HCT116 (cell line): ENCODE results near the gene SMIM3. TPM values are rescaled to one million over a fixed set of nuclear protein-coding genes. Genes with fewer than 3 reads are reported as not detected.

Experiments used
- ATAC-seq: fragments of 200-7000 bp; cut with Tn5 transposase; 2 replicates; pipeline ENCODE4 v1.9.1; 2020; ENCODE audit warnings: mild to moderate bottlenecking, moderate library complexity
- BruUV-seq: library from RNA; stranded (reverse); fragments of 400-500 nt; replicated peaks from 2 replicates; lab custom pipeline; 2021; lab: Mats Ljungman, UMichigan
- CTCF ChIA-PET: fragments of 300-600 bp; sonication (Branson Sonifier 250); formaldehyde crosslinking; loops from one replicate; lab custom pipeline; 2021; ENCODE audit warnings: antibody characterized with exemption; lab: Charles Lee
- POLR2A ChIA-PET: fragments of 300-600, 350-600 bp; sonication (Branson Sonifier 250); formaldehyde crosslinking; loops from one replicate; lab custom pipeline; 2021; ENCODE audit warnings: antibody characterized with exemption; lab: Charles Lee
- RAD21 ChIA-PET, 2 experiments: fragments of 300-600 bp; sonication (Branson Sonifier 250); formaldehyde crosslinking; loops; one replicate each; lab custom pipeline; 2023; ENCODE audit warnings: low total read pairs in 2 of 2; ENCODE audit not compliant: uncharacterized antibody in 2 of 2, unreplicated experiment in 2 of 2, low non-redundant PET in 1 of 2; lab: Charles Lee
- DNase-seq: peaks from one replicate; pipeline ENCODE4 v3.0.0-alpha.2; 2010; ENCODE audit warnings: low read depth, low spot score
- H2AFZ ChIP-seq: fragments of 200-600 bp; shearing (Covaris generic), sonication (generic); 2 replicates; pipeline ENCODE4 v1.6.1; 2017; ENCODE audit warnings: low read depth, mixed run types, mixed read lengths, antibody characterized with exemption, low read length; ENCODE audit not compliant: poor library complexity, severe bottlenecking
- H3K27ac ChIP-seq: 2 replicates; pipeline ENCODE4 v1.5.1; 2012; ENCODE audit warnings: low read depth, low read length
- H3K27me3 ChIP-seq: fragments of 200-600 bp; sonication (generic); 2 replicates; pipeline ENCODE4 v1.6.1; 2016; ENCODE audit warnings: mixed run types, low read length, mixed read lengths; ENCODE audit not compliant: insufficient read depth
- H3K36me3 ChIP-seq, 2 experiments: fragments of 200-500 bp in 1 of 2; fragments of 200-600 bp in 1 of 2; sonication (Bioruptor generic) in 1 of 2; sonication (generic) in 1 of 2; 2 replicates each; pipeline versions ENCODE4 v1.5.1 to v1.6.1; 2014 to 2016; ENCODE audit warnings: low read length in 2 of 2, inconsistent platforms in 1 of 2, mixed read lengths in 1 of 2, mixed run types in 1 of 2; ENCODE audit not compliant: insufficient read depth in 2 of 2, control insufficient read depth in 1 of 2
- H3K4me1 ChIP-seq, 2 experiments: fragments of 200-600 bp in 1 of 2; sonication (generic) in 1 of 2; 2 replicates each; pipeline versions ENCODE4 v1.5.1 to v1.6.1; 2012 to 2017; ENCODE audit warnings: low read length in 2 of 2, inconsistent platforms in 1 of 2, mild to moderate bottlenecking in 1 of 2, mixed read lengths in 1 of 2, mixed run types in 1 of 2, moderate library complexity in 1 of 2; ENCODE audit not compliant: insufficient read depth in 2 of 2, control insufficient read depth in 1 of 2
- H3K4me2 ChIP-seq: fragments of 200-600 bp; sonication (generic); 2 replicates; pipeline ENCODE4 v1.6.1; 2017; ENCODE audit warnings: mixed run types, low read length, mixed read lengths
- H3K4me3 ChIP-seq, 2 experiments: fragments of 200-600 bp in 1 of 2; sonication (generic) in 1 of 2; replicated peaks in 1 of 2; 2 replicates each; pipeline ENCODE4 v1.5.1; 2011 to 2016; ENCODE audit warnings: low read length in 2 of 2, control low read depth in 1 of 2, low read depth in 1 of 2, mild to moderate bottlenecking in 1 of 2, mixed read lengths in 1 of 2, mixed run types in 1 of 2
- H3K79me2 ChIP-seq: fragments of 200-600 bp; sonication (generic); 2 replicates; pipeline ENCODE4 v1.6.1; 2017; ENCODE audit warnings: mild to moderate bottlenecking, mixed run types, low read length, moderate library complexity, mixed read lengths; ENCODE audit not compliant: insufficient read depth
- H3K9ac ChIP-seq: fragments of 200-600 bp; sonication (generic); 2 replicates; pipeline ENCODE4 v1.6.1; 2016; ENCODE audit warnings: low read length, mixed read lengths
- H3K9me2 ChIP-seq: fragments of 200-600 bp; sonication (generic), shearing (Covaris generic); 2 replicates; pipeline ENCODE4 v1.6.1; 2017; ENCODE audit warnings: mixed run types, mild to moderate bottlenecking, moderate library complexity; ENCODE audit not compliant: insufficient read depth
- H3K9me3 ChIP-seq, 2 experiments: fragments of 200-500 bp in 1 of 2; fragments of 200-600 bp in 1 of 2; sonication (Bioruptor generic) in 1 of 2; sonication (generic) in 1 of 2; 2 replicates each; pipeline ENCODE4 v1.6.1; 2014 to 2017; ENCODE audit warnings: low read length in 2 of 2, mixed read lengths in 2 of 2, inconsistent platforms in 1 of 2, low read depth in 1 of 2, mild to moderate bottlenecking in 1 of 2, mixed run types in 1 of 2, moderate library complexity in 1 of 2; ENCODE audit not compliant: control insufficient read depth in 1 of 2, insufficient read depth in 1 of 2
- H4K20me1 ChIP-seq: fragments of 200-600 bp; sonication (generic), shearing (Covaris generic); 2 replicates; pipeline ENCODE4 v1.6.1; 2017; ENCODE audit warnings: mixed run types, mild to moderate bottlenecking, moderate library complexity; ENCODE audit not compliant: insufficient read depth
- CTCF ChIP-seq, 3 experiments: fragments of 200-600 bp in 1 of 3; sonication (generic) in 1 of 3; IDR thresholded peaks in 2 of 3; conservative IDR thresholded peaks in 1 of 3; 2 replicates each; pipeline ENCODE4 v1.5.1; 2012 to 2017; ENCODE audit warnings: low read depth in 2 of 3, low read length in 2 of 3, antibody characterized with exemption in 1 of 3, borderline replicate concordance in 1 of 3, control low read depth in 1 of 3, mild to moderate bottlenecking in 1 of 3, mixed read lengths in 1 of 3, mixed run types in 1 of 3, moderate library complexity in 1 of 3; ENCODE audit not compliant: insufficient read depth in 1 of 3
- REST ChIP-seq: IDR thresholded peaks from 2 replicates; pipeline ENCODE4 v1.6.1; 2012; ENCODE audit warnings: low read depth
- intact Hi-C: fragments of 100-400 bp; cut with micrococcal nuclease; formaldehyde crosslinking; loops from 2 replicates; pipeline ENCODE4 v1.10.0; 2022
- total RNA-seq: library from RNA; stranded (reverse); gene quantifications from one replicate; pipeline ENCODE4 v1.2.1, GENCODE V29; 2021; ENCODE audit not compliant: unreplicated experiment

The SMIM3 gene
- total RNA-seq, 1 experiment from 2014 or later: 35.4 TPM

GRCh38 chr5:150734579-150735384 is 43.8 kb upstream of the SMIM3 start:
- peak; percentile 38 for ATAC-seq
- Histone ChIP-seq H3K36me3 (peaks cover 21 to 23% of the 10 kb centered on the region in 2 experiments), H3K9ac (no peak overlapping the region)
- TF ChIP-seq REST (no peak), CTCF (IDR thresholded peaks at IDR 0.05 in 2 of 3, conservative IDR thresholded peaks at IDR 0.05 in 1 of 3; ENCODE audit: borderline replicate concordance in 1 of 3, insufficient read depth in 1 of 3, low read depth in 2 of 3, low read length in 2 of 3) (peak in 1 of 3 experiments; percentile 26; a peak in 1 of 6 replicates)
- TF ChIP-seq, all 23 proteins: peak for 1
- Histone ChIP-seq H3K4me1 (no peaks in the 10 kb centered on the region), H3K9me3 (no peaks in the 10 kb centered on the region), H4K20me1 (no peaks in the 10 kb centered on the region), H2AFZ (no peak overlapping the region), H3K79me2 (peaks cover 66% of the 10 kb centered on the region), H3K4me2 (no peak overlapping the region), H3K27me3 (no peaks in the 10 kb centered on the region), H3K27ac (no peak overlapping the region), H3K9me2 (no peaks in the 10 kb centered on the region), H3K4me3 (no peak overlapping the region)
- CTCF ChIA-PET: no interaction called here
- no TSS peak for BruUV-seq
- RAD21 ChIA-PET: no interaction called here
- POLR2A ChIA-PET: no interaction called here
- no peak for DNase-seq
- intact Hi-C loops: no loop called here
